BE2C (cell line): ENCODE results near the gene TOMM34. TPM values are rescaled to one million over a fixed set of nuclear protein-coding genes. Genes with fewer than 3 reads are reported as not detected.
A peak's percentile ranks its signal among the peaks of the same experiment; 100 is the strongest.

Experiments
- DNase-seq: peaks from one replicate; pipeline ENCODE4 v3.0.0-alpha.2; 2020
- H3K27me3 ChIP-seq: fragments of 250-450 bp; sonication (Bioruptor Pico); 2 replicates; pipeline ENCODE4 v1.5.1; 2020; ENCODE audit warnings: mild to moderate bottlenecking
- H3K36me3 ChIP-seq: fragments of 250-450 bp; sonication (Bioruptor Pico); 2 replicates; pipeline ENCODE4 v1.5.1; 2020; ENCODE audit warnings: mild to moderate bottlenecking
- H3K4me1 ChIP-seq: fragments of 250-450 bp; sonication (Bioruptor Pico); 2 replicates; pipeline ENCODE4 v1.5.1; 2020
- H3K4me3 ChIP-seq: 2 replicates; pipeline ENCODE4 v1.5.1; 2011; ENCODE audit warnings: low read depth, low read length
- H3K9me3 ChIP-seq: fragments of 250-450 bp; sonication (Bioruptor Pico); 2 replicates; pipeline ENCODE4 v1.5.1; 2020
- polyA plus RNA-seq: library from polyadenylated mRNA; unstranded; fragments of >200 nt; gene quantifications from one replicate; pipeline ENCODE4 v1.2.1, GENCODE V29; 2012; ENCODE audit warnings: low read depth, missing spikeins; ENCODE audit not compliant: insufficient read length, insufficient read depth
- TF ChIP-seq, protein P1 (sequence below): IDR thresholded peaks from 2 replicates; pipeline ENCODE4 v1.5.1; 2012; ENCODE audit warnings: mild to moderate bottlenecking, low read depth, low read length

Gene TOMM34, protein sequence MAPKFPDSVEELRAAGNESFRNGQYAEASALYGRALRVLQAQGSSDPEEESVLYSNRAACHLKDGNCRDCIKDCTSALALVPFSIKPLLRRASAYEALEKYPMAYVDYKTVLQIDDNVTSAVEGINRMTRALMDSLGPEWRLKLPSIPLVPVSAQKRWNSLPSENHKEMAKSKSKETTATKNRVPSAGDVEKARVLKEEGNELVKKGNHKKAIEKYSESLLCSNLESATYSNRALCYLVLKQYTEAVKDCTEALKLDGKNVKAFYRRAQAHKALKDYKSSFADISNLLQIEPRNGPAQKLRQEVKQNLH
- polyA plus RNA-seq, result 48.2 TPM

DNA sequence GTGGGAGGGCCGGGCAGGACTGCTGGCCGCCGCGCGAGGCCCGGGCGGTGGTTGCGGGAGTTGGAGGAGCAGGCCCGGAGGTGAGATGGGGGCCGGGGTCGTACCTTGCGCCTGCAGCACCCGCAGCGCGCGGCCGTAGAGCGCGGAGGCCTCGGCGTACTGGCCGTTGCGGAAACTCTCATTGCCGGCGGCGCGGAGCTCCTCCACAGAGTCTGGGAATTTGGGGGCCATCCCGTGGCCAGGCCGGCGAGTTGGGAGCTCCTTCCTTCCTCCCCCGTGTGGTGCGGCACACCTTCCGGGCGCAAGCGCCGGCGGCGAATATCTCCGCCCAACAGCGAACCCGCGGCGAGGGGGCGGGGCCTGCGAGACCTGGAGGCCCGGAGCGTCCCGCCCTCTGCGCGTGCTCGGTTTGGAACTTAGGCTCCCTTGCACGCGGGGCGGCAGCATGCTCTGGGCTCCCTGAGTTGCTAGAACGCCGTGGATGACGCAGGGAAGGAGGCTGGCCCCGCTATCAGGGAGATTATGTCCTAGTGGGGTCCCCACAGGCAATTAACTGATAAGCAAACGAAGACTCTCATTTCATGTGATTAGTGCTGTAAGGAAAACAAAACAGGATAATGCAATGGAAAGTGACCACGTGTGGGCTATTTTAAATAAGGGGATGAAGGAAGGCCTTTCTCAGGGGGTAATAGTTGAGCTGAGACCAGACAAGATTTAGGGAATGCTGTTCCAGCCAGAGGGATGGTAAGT, at the start of gene TOMM34:
Gene TOMM34 (minus strand): TSS at position 295 of the 750 bp plus-strand sequence. CDS start 64 bp downstream, at position 231.
- Histone ChIP-seq H3K36me3 (peaks cover 16% of the 10 kb centered on the region), H3K27me3 (no peaks in the 10 kb centered on the region), H3K4me1 (peaks cover 7% of the 10 kb centered on the region), H3K9me3 (no peaks in the 10 kb centered on the region), H3K4me3 (peak within 1 kb of the TSS; percentile 73)
- TF ChIP-seq, protein P1, sequence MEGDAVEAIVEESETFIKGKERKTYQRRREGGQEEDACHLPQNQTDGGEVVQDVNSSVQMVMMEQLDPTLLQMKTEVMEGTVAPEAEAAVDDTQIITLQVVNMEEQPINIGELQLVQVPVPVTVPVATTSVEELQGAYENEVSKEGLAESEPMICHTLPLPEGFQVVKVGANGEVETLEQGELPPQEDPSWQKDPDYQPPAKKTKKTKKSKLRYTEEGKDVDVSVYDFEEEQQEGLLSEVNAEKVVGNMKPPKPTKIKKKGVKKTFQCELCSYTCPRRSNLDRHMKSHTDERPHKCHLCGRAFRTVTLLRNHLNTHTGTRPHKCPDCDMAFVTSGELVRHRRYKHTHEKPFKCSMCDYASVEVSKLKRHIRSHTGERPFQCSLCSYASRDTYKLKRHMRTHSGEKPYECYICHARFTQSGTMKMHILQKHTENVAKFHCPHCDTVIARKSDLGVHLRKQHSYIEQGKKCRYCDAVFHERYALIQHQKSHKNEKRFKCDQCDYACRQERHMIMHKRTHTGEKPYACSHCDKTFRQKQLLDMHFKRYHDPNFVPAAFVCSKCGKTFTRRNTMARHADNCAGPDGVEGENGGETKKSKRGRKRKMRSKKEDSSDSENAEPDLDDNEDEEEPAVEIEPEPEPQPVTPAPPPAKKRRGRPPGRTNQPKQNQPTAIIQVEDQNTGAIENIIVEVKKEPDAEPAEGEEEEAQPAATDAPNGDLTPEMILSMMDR, result no peak
- peak; percentile 97 for DNase-seq

DNA sequence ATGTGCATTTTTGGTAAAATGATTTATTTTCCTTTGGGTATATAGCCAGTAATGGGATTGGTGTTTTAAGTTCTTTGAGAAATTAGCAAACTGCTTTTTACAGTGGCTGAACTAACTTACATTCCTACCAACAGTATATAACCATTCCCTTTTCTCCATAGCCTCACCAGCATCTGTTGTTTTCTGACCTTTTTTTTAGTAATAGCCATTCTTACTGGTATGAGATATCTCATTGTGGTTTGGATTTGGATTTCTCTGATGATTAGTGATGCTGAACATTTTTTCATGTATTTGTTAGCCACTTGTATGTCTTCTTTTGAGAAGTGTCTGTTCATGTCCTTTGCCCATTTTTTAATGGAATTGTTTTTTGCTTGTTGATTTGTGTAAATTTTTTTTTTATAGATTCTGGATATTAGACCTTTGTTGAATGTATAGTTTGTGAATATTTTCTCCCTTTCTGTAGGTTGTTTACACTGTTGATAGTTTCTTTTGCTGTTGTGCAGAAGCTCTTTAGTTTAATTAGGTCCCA, 48.4 kb upstream of the TOMM34 start:
- TF ChIP-seq, protein P1, result no peak
- Histone ChIP-seq H3K9me3 (no peaks in the 10 kb centered on the region), H3K4me3 (no peak overlapping the region), H3K27me3 (no peaks in the 10 kb centered on the region), H3K4me1 (no peaks in the 10 kb centered on the region; the same call in 1 of the 2 replicates), H3K36me3 (peaks cover 14% of the 10 kb centered on the region)
- no peak for DNase-seq

DNA sequence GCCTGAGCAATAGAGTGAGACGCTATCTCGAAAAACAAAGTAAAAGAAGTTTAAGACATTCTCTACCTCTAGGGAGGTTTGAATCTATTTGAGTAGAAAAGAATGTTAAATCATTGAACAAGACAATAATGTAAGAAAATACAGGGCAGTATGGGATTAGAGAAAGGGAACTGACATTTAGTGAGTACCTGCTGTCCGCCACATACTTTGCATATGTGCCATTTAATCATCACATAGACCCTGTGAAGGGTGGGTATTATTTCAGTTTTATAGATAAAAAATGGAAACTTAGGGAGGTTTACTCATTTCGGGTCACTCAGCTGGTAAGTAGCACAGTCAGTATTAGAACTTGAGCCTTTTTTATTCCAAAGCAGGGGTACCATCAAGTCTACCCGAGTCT, 37.5 kb upstream of the TOMM34 start:
- Histone ChIP-seq H3K4me3 (no peak overlapping the region), H3K27me3 (no peaks in the 10 kb centered on the region), H3K4me1 (no peaks in the 10 kb centered on the region), H3K36me3 (peaks cover 44% of the 10 kb centered on the region), H3K9me3 (no peaks in the 10 kb centered on the region)
- no peak for DNase-seq
- TF ChIP-seq, protein P1, result no peak

DNA sequence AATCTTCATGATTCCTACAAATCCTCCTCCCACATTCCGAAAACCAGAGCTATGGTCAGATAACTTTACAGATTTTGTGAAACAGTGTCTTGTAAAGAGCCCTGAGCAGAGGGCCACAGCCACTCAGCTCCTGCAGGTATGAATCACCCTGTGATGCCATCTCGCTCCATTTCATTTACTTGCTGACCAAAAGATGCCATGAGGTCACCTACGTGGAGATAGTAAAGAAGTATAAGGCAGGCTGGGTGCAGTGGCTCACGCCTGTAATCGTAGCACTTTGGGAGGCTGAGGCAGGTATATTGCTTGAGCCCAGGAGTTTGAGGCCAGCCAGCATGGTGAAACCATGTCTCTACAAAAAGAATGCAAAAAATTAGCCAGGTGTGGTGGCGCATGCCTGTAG, 37.0 kb upstream of the TOMM34 start:
- H3K36me3 ChIP-seq, result peaks cover 41% of the 10 kb centered on the region
- H3K27me3 ChIP-seq, result no peaks in the 10 kb centered on the region
- TF ChIP-seq, protein P1, result no peak
- H3K4me1 ChIP-seq, result no peaks in the 10 kb centered on the region
- no peaks in the 10 kb centered on the region for H3K9me3 ChIP-seq
- DNase-seq, result no peak
- H3K4me3 ChIP-seq, result no peak overlapping the region

DNA sequence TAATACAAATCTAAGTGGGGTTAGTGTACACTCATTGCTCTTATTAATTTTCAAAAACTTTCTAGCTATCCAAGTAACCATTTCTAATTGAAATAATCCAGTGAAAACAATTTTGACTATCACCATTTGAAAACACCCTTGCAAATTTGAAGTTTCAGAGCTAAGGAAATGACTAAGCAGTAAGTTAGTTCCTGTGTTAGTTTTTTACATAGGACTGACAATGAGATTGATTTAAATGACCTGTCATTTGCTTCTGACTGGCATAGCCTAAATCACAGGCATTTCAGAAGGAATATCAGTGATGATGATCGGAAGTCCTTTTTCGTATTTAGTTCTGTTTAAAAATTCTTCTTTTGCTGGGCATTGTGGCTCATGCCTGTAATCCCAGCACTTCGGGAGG, 33.1 kb upstream of the TOMM34 start:
- H3K9me3 ChIP-seq, result no peaks in the 10 kb centered on the region
- H3K27me3 ChIP-seq, result no peaks in the 10 kb centered on the region
- no peak overlapping the region for H3K4me3 ChIP-seq
- DNase-seq, result no peak
- no peaks in the 10 kb centered on the region for H3K4me1 ChIP-seq
- TF ChIP-seq, protein P1, result no peak
- H3K36me3 ChIP-seq, result peaks cover 25% of the 10 kb centered on the region
